ENCODE data around the gene ANKS1B.

ANKS1B gene

GRCh38 chr12:99521664-99522063 is 463.1 kb downstream of the ANKS1B start:
- TF ChIP-seq CTCF (IDR thresholded peaks at IDR 0.05) = no peak

- TF ChIP-seq CTCF (IDR thresholded peaks at IDR 0.05) = no peak
These were observed 471.7 kb downstream of the ANKS1B start for GRCh38 chr12:99513066-99513465.

- no peak for TF ChIP-seq CTCF (IDR thresholded peaks at IDR 0.05)
These were observed 478.9 kb downstream of the ANKS1B start for GRCh38 chr12:99505805-99506204.

GRCh38 chr12:99498756-99499155 is 486.0 kb downstream of the ANKS1B start:
- no peak for TF ChIP-seq CTCF (IDR thresholded peaks at IDR 0.05)

- no peak for TF ChIP-seq CTCF (IDR thresholded peaks at IDR 0.05)
These were observed 488.9 kb downstream of the ANKS1B start for GRCh38 chr12:99495799-99496198.

GRCh38 chr12:99493197-99493596 is 491.5 kb downstream of the ANKS1B start:
- no peak for TF ChIP-seq CTCF (IDR thresholded peaks at IDR 0.05)

GRCh38 chr12:99486277-99486676 is 498.5 kb downstream of the ANKS1B start:
- TF ChIP-seq CTCF (IDR thresholded peaks at IDR 0.05) = no peak

- no peak; the same call in 1 of the 2 replicates for TF ChIP-seq CTCF (IDR thresholded peaks at IDR 0.05)
These were observed 505.6 kb downstream of the ANKS1B start for GRCh38 chr12:99479149-99479548.
